Karpas-422 (cell line): Measurements from ENCODE around the gene SDK1. TPM values are rescaled to one million over a fixed set of nuclear protein-coding genes. Genes with fewer than 3 reads are reported as not detected.

Experiments
- DNase-seq: peaks from one replicate; pipeline ENCODE4 v3.0.0-alpha.2; 2015
- H2AFZ ChIP-seq: fragments of 200-600 bp; sonication (generic); 2 replicates; pipeline ENCODE4 v1.6.1; 2014; ENCODE audit warnings: antibody characterized with exemption, low read length, mixed read lengths
- H3K27ac ChIP-seq: fragments of 200-600 bp; sonication (generic); 2 replicates; pipeline ENCODE4 v1.5.1; 2014; ENCODE audit warnings: mild to moderate bottlenecking, low read length, moderate library complexity
- H3K27me3 ChIP-seq: fragments of 200-600 bp; sonication (generic); 2 replicates; pipeline ENCODE4 v1.6.1; 2014; ENCODE audit warnings: low read length, mixed read lengths
- H3K36me3 ChIP-seq: fragments of 200-600 bp; sonication (generic); 2 replicates; pipeline ENCODE4 v1.6.1; 2014; ENCODE audit warnings: low read length, mixed read lengths; ENCODE audit not compliant: insufficient read depth
- H3K4me1 ChIP-seq: fragments of 200-600 bp; sonication (generic); 2 replicates; pipeline ENCODE4 v1.6.1; 2014; ENCODE audit warnings: mild to moderate bottlenecking, low read length, mixed read lengths
- H3K4me2 ChIP-seq: fragments of 200-600 bp; sonication (generic); 2 replicates; pipeline ENCODE4 v1.6.1; 2014; ENCODE audit warnings: low read length, low read depth, mild to moderate bottlenecking; ENCODE audit not compliant: poor library complexity, severe bottlenecking
- H3K4me3 ChIP-seq: fragments of 200-600 bp; sonication (generic); 2 replicates; pipeline ENCODE4 v1.5.1; 2014; ENCODE audit warnings: mild to moderate bottlenecking, antibody characterized with exemption, low read length, mixed read lengths
- H3K79me2 ChIP-seq: fragments of 200-600 bp; sonication (generic); 2 replicates; pipeline ENCODE4 v1.6.1; 2014; ENCODE audit warnings: mild to moderate bottlenecking, low read length, mixed read lengths
- H3K9ac ChIP-seq: fragments of 200-600 bp; sonication (generic); 2 replicates; pipeline ENCODE4 v1.6.0; 2014; ENCODE audit warnings: low read length
- H3K9me2 ChIP-seq: fragments of 200-600 bp; sonication (generic), shearing (Covaris generic); replicated peaks from 2 replicates; pipeline ENCODE4 v1.6.0; 2014; ENCODE audit warnings: mild to moderate bottlenecking, low read length, moderate library complexity; ENCODE audit not compliant: insufficient read depth
- H3K9me3 ChIP-seq: fragments of 300-700, 200-600 bp; sonication (generic); 2 replicates; pipeline ENCODE4 v1.6.1; 2014; ENCODE audit warnings: low read length, mixed read lengths
- H4K20me1 ChIP-seq: fragments of 200-600 bp; sonication (generic); 2 replicates; pipeline ENCODE4 v1.6.1; 2014; ENCODE audit warnings: mild to moderate bottlenecking, antibody characterized with exemption, low read length, low read depth; ENCODE audit not compliant: insufficient read depth
- total RNA-seq: library from RNA; depleted of rRNA; stranded (reverse); fragments of >200 nt; shearing (Covaris generic); gene quantifications from 2 replicates; pipeline ENCODE4 v1.2.3, GENCODE V29; 2014; ENCODE audit warnings: low replicate concordance

The SDK1 gene
- total RNA-seq, 1 experiment from 2014 or later: not detected

DNA sequence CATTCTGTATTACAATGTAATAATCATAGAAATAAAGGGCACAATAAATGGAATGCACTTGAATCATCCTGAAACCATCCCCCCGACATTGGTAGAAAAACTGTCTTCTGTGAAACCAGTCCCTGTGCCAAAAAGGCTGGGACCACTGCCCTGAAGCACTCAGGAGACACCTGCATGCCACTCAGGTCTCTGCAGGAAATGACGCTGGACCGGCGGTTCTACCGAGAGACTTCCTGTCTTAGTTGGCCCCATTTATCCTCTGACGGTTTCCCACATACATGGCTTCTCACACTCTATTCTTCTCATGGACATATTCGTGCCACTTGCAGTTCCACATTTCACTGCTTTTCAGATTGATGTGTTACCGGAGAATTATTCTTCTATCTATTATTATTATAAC, 617.5 kb downstream of the SDK1 start:
- Histone ChIP-seq H3K9me2 (no peaks in the 10 kb centered on the region), H3K36me3 (no peaks in the 10 kb centered on the region), H3K79me2 (no peaks in the 10 kb centered on the region), H3K4me3 (no peak overlapping the region), H3K9me3 (no peaks in the 10 kb centered on the region), H2AFZ (no peak overlapping the region), H3K4me1 (no peaks in the 10 kb centered on the region), H4K20me1 (no peaks in the 10 kb centered on the region), H3K4me2 (no peak overlapping the region), H3K9ac (no peak overlapping the region), H3K27me3 (no peaks in the 10 kb centered on the region), H3K27ac (no peak overlapping the region)
- DNase-seq: no peak

GRCh38 chr7:3922175-3922635, 621.2 kb downstream of the SDK1 start:
- no peaks in the 10 kb centered on the region for H4K20me1 ChIP-seq
- no peaks in the 10 kb centered on the region for H3K36me3 ChIP-seq
- no peak overlapping the region for H3K4me3 ChIP-seq
- no peak overlapping the region for H3K27ac ChIP-seq
- H3K27me3 ChIP-seq: no peaks in the 10 kb centered on the region
- no peaks in the 10 kb centered on the region for H3K79me2 ChIP-seq
- no peak overlapping the region for H3K4me2 ChIP-seq
- H3K4me1 ChIP-seq: no peaks in the 10 kb centered on the region
- no peak overlapping the region for H3K9ac ChIP-seq
- no peaks in the 10 kb centered on the region for H3K9me3 ChIP-seq
- no peaks in the 10 kb centered on the region for H3K9me2 ChIP-seq
- no peak for DNase-seq
- no peak overlapping the region for H2AFZ ChIP-seq

- no peaks in the 10 kb centered on the region for H3K27me3 ChIP-seq
- DNase-seq: no peak
- H3K9me3 ChIP-seq: no peaks in the 10 kb centered on the region
- no peaks in the 10 kb centered on the region for H3K79me2 ChIP-seq
- H2AFZ ChIP-seq: no peak overlapping the region
- H3K4me3 ChIP-seq: no peak overlapping the region
- H3K36me3 ChIP-seq: no peaks in the 10 kb centered on the region
- no peak overlapping the region for H3K4me2 ChIP-seq
- no peak overlapping the region for H3K9ac ChIP-seq
- H3K27ac ChIP-seq: no peak overlapping the region
- H3K9me2 ChIP-seq: no peaks in the 10 kb centered on the region
- no peaks in the 10 kb centered on the region for H3K4me1 ChIP-seq
- H4K20me1 ChIP-seq: no peaks in the 10 kb centered on the region
Observed at GRCh38 chr7:3923307-3923918, 622.4 kb downstream of the SDK1 start.

- Histone ChIP-seq H3K36me3 (no peaks in the 10 kb centered on the region), H4K20me1 (no peaks in the 10 kb centered on the region), H3K9ac (no peak overlapping the region), H3K4me1 (no peaks in the 10 kb centered on the region), H3K27ac (no peak overlapping the region), H3K27me3 (no peaks in the 10 kb centered on the region), H3K9me2 (no peaks in the 10 kb centered on the region), H3K9me3 (no peaks in the 10 kb centered on the region), H3K4me2 (no peak overlapping the region), H2AFZ (no peak overlapping the region), H3K4me3 (no peak overlapping the region), H3K79me2 (no peaks in the 10 kb centered on the region)
- no peak for DNase-seq
Observed at GRCh38 chr7:3924277-3924676, 623.2 kb downstream of the SDK1 start.

- Histone ChIP-seq H3K4me3 (no peak overlapping the region), H3K4me1 (no peaks in the 10 kb centered on the region), H3K79me2 (no peaks in the 10 kb centered on the region), H3K4me2 (no peak overlapping the region), H3K27me3 (no peaks in the 10 kb centered on the region), H3K27ac (no peak overlapping the region), H4K20me1 (no peaks in the 10 kb centered on the region), H3K9me2 (no peaks in the 10 kb centered on the region), H3K9ac (no peak overlapping the region), H2AFZ (no peak overlapping the region), H3K36me3 (no peaks in the 10 kb centered on the region), H3K9me3 (no peaks in the 10 kb centered on the region)
- DNase-seq: no peak
Observed at GRCh38 chr7:3927446-3928110, 626.5 kb downstream of the SDK1 start.

DNA sequence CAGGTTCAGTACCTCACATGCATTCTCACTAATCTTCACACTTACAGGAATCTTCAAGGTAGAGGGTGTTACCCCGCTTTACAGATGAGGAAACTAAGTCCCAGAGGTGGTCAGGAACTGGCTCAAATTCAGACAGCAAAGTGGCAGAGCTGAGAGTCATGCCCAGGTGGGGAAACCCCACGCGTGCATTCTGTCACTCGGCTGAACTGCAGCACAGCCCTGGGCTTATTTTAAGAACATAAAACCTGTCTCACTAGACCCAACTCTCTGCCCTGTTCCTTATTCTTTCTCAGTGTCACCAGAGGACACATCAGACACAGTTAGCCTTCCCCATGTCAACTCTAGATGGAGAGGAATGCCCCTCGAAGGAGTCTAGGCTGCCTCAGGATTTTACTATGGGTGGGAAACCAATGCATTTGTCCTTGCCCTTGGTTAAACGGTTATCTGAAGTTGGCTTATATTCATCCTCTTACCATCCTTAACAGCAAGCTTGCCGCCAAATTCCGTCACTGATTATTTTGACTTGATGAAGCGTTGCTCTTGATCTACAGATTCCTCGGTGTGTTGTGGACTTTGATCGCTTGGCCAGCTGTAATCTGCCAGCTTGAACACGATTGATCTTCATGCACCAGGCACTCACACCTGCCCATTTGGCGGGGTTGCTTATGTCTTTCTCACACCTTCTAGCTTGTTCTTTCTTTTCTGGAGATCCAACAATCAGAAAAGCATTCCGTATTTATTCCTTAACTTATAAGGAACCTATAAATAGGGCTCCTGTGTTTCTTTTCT, 627.9 kb downstream of the SDK1 start:
- H2AFZ ChIP-seq: no peak overlapping the region
- no peak for DNase-seq

GRCh38 chr7:3931843-3932242, 630.8 kb downstream of the SDK1 start:
- no peak overlapping the region for H3K9ac ChIP-seq
- H3K9me2 ChIP-seq: no peaks in the 10 kb centered on the region
- H3K4me1 ChIP-seq: no peaks in the 10 kb centered on the region
- no peaks in the 10 kb centered on the region for H3K27me3 ChIP-seq
- H3K36me3 ChIP-seq: no peaks in the 10 kb centered on the region
- H3K79me2 ChIP-seq: no peaks in the 10 kb centered on the region
- H3K27ac ChIP-seq: no peak overlapping the region
- no peak overlapping the region for H3K4me2 ChIP-seq
- no peaks in the 10 kb centered on the region for H3K9me3 ChIP-seq
- no peak overlapping the region for H3K4me3 ChIP-seq
- DNase-seq: no peak
- no peak overlapping the region for H2AFZ ChIP-seq
- no peaks in the 10 kb centered on the region for H4K20me1 ChIP-seq

More for the DNA sequence above, 627.9 kb downstream of the SDK1 start:
- Histone ChIP-seq H3K4me3 (no peak overlapping the region), H3K9me2 (no peaks in the 10 kb centered on the region), H3K79me2 (no peaks in the 10 kb centered on the region), H3K4me1 (no peaks in the 10 kb centered on the region), H3K27me3 (no peaks in the 10 kb centered on the region), H3K36me3 (no peaks in the 10 kb centered on the region), H3K9me3 (no peaks in the 10 kb centered on the region), H3K27ac (no peak overlapping the region), H3K4me2 (no peak overlapping the region), H3K9ac (no peak overlapping the region), H4K20me1 (no peaks in the 10 kb centered on the region)

DNA sequence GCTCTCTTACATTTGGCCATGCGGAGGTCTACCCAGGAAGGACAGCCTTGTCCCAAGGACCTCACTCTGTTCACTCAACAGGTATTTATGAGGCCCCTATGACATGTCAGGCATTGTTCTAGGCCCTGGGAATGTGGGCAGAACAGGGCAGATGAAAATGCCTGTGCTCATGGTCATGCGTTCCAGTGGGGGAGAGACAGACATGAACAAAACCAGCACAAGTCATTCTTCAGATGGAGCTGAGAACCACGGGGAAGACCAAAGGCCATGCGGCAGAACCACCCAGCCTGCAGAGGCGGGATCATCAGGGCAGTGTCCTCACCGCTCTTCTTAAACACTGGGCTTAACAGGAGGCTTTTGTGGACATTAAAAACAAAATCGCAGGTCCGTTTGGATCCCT, 636.1 kb downstream of the SDK1 start:
- H3K9me2 ChIP-seq: no peaks in the 10 kb centered on the region
- no peak overlapping the region for H3K4me3 ChIP-seq
- no peak overlapping the region for H3K27ac ChIP-seq
- no peak overlapping the region for H3K4me2 ChIP-seq
- no peaks in the 10 kb centered on the region for H3K27me3 ChIP-seq
- H3K36me3 ChIP-seq: no peaks in the 10 kb centered on the region
- no peaks in the 10 kb centered on the region for H4K20me1 ChIP-seq
- H3K9ac ChIP-seq: no peak overlapping the region
- no peaks in the 10 kb centered on the region for H3K4me1 ChIP-seq
- no peaks in the 10 kb centered on the region for H3K9me3 ChIP-seq
- H3K79me2 ChIP-seq: no peaks in the 10 kb centered on the region
- DNase-seq: no peak
- H2AFZ ChIP-seq: no peak overlapping the region
